Left forelimb (tissue), 1 donor: ENCODE measurements around the gene ABCA13.

Experiments
- DNase-seq: peaks from one replicate; pipeline ENCODE4 v3.0.0-alpha.2; 2018; ENCODE audit warnings: low spot score

The ABCA13 gene

DNA sequence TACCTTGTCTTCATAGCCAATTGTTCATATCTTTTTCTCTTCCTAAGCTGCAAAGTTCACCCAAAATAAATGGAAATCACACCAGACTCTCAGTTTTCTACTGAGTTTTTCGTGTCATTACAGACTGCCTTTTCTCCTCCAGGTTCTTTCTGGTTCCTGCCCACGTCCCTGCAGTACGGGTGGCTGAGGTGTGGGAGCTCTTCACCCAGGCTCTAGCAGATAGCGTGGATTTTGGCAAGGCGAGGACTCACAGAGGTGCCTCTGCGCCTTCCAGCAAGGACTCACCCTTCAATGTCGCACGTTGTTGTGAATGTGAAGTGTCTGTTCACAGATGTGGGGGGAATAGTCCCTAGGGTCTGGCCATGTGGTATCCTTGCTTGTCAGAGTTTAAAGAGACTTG is 71.6 kb downstream of the ABCA13 start:
- no peak for DNase-seq

DNA sequence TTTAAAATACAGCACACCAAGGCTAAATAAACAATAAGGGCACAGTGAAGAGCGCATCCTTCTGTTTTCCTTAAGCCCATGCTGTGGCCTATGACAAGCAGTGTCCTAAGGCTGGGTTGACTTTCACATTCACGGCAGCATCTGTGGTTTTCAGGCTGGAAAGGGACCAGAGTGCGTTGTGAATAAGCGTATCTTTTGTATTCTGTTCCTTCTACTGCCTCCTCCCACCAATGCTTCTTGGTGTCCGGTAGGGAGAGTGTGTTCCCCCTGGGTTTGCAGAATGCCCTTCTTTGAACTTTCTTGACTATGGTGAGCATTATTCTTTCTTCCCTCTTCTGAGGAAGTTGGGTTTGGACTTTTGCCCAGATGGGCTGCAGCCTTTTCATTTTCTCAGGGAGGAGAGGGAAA is 73.6 kb downstream of the ABCA13 start:
- DNase-seq = no peak

DNA sequence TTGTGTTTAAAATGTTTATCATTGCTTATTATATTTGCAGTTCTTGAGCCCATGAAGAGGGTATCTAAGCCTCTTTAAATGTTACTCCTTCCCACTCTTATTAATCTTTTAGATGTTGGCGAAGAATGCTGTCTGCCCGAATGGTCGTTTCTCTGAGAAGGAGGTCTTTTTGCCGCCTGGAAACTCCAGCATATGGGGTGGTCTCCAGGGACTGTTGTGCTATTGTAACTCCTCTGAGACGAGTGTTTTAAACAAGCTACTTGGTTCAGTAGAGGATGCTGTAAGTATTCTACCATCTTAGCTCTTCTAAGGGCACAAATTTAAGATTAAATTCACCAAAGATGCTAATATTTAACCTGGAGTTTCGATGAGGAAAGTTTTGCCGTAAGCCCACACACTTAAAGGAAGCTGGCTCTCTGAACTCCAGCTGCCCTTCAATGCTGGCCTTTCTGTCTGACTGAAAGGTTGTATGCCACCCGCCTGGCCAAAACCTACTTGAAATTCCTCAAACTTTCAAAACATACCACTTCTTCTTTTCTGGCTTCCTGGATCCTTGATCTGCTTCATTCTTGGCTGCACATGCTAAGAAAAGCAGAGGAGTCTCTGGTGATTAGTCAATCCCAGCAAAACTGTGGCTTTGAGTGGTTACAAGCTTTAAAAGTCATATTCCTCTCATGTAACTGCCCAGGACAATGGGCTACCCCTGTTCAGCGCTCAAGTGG is 74.7 kb downstream of the ABCA13 start:
- no peak for DNase-seq

DNA sequence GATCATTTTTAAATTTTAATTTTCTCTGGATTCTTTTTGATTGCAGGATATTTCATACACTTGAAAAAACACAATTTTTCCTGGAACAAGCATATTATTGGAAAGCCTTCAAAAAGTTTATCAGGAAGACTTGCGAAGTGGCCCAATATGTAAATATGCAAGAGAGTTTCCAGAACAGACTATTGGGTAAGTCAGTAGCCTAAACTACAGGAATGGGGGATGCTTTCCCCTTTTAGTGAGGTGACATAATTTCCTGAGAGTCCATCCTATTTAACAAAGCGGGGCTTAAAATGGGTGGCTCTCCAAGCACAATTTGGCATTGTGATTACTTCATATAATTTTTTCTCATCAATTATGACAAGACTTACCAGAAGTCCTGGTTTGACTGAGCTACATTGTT is 77.9 kb downstream of the ABCA13 start:
- DNase-seq = no peak

DNA sequence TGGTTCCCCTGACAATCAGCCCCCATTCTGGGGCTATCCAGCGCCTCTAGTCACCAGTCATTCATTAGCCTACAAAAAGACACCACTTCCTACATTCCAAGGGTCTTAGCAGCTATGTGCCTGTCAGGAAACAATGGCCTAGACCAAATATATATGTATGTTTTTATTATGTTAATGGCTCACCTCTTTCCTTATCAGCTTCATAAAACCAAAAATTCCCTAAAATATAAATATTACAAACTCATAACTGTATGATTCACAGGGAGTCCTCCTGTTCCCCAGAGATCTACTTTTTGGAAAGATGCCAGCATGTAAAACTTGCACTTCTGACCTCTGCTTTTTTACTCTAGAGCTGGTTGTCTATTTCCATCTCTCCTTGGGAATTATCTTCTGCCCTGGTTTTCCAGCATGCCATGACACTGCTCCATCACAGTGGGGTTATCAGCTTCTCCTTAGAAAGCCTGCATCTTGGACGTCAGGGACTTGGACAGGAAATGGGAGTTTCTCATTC is 79.2 kb downstream of the ABCA13 start:
- no peak for DNase-seq

DNA sequence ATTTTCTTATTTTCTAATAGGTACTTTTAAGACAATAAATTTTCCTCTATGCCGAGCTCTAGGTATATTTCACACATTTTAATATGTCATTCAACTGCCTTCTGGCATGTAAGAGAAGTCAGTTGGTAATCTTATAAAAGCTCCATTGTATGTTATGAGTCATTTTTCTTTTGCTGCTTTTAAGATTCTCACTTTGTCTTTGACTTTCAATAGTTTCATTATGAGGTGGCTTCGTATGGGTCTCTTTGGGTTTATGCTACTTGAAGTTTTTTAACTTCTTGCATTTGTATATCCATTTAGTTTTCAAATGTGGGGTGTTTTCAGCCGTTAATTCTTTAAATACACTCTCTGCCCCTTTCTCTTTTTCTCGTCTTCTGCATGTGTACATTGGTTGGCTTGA is 80.5 kb downstream of the ABCA13 start:
- no peak for DNase-seq

DNA sequence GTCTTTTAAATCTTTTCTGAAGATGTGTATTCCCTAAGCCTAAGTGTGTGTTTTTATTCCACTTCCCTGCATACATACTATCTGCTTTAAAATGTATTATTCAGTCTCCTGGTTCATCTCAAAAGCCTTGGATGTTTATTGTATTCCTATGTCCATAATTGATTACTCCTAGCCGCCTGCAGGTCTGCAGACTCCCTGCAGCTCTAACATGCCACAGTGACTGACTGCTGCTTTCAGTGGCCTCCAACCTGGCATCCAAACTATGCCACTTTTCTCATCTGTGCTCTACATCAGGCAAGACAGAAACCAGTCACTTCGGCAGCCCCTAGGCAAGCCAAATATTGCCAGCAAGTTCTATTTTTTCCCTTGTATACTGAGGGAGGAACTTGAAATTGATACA is 81.7 kb downstream of the ABCA13 start:
- DNase-seq = no peak

DNA sequence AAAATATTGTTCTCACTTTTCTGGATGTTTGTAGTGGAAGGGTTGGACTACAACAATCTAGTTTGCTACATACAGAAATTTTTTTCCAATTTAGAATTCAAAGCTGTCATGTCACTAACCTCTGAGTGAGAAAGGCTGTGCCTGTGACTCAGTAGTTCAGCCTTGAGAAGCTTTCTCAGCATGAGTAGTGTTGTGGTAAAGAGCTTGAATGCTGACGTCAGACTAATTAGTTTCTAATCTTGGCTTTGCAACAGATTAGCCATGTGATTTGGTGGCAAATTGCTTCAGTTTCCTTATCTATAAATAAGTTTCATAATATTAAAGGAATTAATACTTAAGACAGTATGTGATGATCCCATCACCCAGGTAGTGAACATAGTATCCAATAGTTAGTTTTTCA is 83.8 kb downstream of the ABCA13 start:
- DNase-seq = no peak

DNA sequence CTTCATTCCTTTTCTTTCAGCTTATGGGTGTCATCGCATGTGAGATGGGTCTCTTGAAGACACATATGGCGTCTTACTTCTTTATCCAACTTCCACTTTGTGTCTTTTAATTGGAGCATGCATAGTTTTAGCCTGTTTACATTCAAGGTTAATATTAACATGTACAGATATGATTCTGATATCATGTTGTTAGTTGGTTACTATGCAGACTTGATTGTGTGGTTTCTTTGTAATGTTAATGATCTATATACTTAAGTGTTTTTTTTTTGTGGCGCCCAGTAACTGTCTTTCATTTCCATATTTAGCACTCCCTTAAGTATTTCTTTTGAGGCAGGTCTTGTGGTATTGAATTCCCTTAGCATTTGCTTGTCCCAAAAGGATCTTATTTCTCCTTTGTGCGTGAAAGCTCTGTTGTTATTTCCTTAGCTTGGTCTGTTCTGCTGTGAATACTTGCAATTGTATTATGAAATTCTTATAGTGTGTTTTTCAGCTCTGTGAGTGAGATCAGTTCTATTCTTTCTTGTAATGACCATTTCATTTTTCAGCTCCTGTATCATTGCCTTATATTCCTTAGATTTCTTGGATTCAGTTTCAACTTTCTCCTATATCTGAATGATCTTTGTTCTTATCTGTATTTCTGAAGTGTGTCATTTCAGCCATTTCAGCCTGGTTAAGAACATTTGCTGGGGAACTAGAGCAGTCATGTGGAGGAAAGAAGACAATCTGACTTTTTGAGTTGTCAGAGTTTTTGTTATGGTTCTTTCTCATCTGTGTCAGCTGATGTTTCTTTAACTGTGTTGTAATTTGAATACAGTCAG is 88.4 kb downstream of the ABCA13 start:
- DNase-seq = no peak

DNA sequence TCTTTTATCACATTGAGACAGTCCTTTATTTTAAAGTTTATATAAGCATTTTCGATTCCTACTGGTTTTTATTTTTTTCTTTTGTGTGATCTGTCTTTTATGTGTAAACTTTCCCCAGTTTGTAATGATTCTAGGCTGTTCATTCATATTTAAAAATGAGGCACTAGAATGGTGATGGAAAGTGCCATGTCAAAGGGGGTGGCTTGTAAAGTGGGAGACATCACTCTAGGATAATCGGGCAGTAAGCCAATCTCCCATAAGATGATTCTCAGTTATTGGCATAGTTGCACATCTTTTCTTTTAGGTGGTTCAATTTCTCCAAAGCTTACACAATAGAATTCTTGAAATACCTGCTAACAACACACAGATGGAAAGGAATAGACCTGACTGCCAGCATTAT is 90.4 kb downstream of the ABCA13 start:
- DNase-seq = no peak

DNA sequence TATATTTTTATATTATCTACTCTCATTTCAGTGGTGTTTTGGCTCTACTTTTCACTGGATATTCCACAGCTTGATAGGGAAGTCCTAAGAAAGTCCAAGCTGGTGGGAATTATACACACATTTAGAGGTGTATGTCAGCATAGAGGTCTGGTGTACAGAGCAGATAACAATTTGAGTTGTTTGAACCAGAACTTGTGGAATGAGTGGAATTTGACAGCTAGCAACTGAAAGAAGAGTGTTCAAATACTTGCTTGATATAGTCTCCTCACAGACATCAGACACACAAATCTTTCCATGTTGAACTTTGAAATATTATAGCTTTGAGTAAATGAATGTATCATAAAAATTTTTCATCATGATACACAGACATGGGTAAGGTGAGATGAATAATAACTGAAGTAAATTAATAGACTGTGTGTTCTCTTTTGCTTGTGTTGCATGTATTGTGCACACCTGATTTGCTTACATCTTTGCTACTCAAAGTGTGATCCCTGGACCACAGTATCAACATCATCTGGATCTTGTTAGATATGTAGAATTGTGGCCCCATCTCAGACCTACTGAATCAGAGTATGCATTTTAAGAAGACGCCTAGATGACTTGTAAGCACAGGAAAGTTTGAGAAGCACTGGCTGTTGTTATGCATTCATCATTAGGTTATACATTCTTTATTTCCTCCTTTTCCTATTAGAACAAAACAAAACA is 91.5 kb downstream of the ABCA13 start:
- no peak for DNase-seq

DNA sequence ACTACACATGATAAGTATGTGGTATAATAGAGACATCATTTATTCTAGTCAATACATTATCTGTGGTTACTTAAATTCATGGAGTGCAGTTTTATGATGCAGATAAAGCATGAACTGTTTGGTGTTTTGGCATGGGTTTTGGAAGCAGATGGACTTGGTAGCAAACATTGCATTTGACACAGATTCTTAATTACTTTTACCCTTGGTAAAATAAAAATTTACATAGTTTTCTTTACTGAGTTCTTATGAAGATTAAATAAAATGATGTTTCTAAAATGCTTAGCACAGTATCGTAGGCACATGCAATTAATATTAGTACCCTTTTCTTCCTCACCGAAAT is 92.0 kb downstream of the ABCA13 start:
- no peak for DNase-seq

DNA sequence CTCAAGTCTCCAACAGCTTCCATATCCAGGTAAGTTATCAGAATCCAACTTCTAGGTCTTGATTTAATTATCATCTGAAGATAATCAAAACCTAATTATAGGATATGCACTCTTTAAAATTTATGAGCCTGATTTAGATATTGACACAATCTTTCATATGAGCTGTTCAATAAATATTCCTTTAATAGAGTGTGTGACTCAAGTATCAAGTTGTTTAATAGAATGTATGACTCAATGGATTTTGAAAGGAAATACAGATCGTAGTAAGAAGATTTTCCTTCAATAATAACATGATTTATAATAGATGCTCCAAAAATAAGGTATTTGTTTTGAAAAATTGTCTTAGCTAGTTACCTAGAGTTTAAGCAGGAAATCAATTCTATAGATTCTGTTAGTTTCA is 97.8 kb downstream of the ABCA13 start:
- no peak for DNase-seq

DNA sequence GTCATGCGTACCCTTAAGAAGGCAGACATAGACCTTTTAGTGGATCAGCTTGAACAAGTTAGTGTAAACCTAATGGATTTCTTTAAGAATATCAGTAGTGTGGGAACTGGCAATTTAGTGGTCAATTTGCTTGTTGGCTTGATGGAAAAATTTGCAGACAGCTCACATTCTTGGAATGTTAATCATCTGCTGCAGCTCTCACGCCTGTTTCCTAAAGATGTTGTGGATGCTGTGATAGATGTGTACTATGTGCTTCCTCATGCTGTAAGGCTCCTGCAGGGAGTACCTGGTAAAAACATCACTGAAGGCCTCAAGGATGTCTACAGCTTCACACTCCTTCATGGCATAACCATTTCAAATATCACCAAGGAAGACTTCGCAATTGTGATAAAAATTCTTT is 103.4 kb downstream of the ABCA13 start:
- DNase-seq = no peak

DNA sequence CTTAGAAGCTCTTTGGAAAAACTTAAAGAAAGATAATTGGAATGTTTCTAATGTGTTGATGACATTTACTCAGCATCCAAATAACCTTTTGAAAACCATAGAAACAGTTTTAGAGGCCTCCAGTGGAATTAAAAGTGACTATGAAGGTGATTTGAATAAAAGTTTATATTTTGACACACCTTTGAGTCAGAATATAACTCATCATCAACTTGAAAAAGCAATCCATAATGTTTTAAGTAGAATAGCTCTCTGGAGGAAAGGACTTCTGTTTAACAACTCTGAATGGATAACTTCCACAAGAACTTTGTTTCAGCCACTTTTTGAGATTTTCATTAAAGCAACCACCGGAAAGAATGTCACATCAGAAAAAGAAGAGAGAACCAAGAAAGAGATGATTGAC is 108.2 kb downstream of the ABCA13 start:
- no peak for DNase-seq

DNA sequence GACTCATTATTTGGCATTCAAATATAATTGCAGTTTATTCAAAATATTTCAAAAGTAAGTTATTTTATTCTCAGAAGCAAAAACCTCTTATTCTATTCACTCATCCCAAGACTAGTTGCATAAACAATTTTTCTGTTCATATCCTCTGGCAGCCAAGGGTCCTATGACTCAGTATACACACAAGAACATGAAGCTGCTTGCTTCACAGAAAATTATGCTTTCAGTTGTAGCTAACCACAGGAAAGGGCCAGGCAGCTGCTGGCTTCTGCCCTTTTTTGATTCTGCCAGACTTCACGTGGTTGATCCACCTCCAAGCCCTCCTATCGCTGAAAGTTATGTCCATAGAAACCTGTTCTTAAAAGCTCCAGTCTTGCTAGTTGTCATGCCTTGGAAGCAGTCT is 108.8 kb downstream of the ABCA13 start:
- no peak for DNase-seq

DNA sequence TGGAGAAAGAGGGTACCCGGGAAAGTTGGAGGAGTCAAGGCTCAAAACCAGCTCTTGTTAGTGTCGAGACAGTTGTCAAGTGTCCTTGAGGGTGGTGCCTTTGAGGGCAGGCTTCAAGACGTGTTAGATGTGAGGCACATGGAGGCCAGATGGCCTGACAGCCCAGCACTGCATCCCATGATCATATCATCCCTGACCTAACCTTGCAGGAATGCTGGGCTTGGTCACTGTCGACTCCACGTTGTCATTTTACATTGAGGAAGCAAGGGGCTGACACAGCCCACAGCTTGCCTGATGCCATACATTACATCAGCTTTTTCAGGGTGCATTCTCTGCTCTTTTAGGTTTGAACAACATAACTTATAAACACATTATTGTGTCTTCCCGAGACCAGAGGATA is 114.1 kb downstream of the ABCA13 start:
- no peak for DNase-seq

DNA sequence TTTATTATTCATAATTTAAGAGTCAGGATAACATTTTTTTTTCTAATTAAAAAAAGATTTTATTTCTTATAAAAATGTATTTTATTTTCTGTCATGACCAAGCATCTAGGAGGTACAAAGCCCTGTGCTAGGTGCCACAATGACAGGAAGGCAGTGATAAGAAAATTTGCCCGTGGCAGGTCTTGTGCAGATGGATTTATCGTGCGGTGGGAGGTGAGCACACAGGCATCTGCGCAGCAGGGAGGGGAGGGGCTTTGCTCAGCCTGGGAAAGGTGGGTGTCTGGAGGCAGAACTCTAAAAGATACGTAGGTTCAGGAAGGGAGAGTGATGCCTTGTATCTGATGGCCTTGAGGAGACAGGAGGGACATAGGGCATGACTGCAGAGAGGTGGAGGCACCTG is 115.6 kb downstream of the ABCA13 start:
- DNase-seq = no peak

DNA sequence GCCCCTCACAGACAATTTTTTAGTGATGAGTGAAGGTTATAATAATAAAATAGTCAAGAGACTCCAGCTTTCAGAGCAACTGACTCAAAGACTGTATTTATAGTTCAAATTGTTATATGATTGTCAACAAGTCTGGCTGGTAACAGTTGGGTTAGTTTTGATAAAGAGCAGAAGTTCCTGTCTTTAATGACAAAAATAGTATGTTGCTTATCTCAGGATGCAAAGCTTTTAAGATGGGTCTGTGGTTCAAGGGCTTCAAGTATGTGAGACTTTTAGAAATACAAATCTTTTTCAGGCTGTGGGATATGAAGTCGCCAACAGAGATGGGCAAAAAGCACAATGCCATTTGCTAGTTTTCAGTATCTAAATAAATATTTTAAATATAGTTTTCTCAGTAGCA is 118.4 kb downstream of the ABCA13 start:
- no peak for DNase-seq

DNA sequence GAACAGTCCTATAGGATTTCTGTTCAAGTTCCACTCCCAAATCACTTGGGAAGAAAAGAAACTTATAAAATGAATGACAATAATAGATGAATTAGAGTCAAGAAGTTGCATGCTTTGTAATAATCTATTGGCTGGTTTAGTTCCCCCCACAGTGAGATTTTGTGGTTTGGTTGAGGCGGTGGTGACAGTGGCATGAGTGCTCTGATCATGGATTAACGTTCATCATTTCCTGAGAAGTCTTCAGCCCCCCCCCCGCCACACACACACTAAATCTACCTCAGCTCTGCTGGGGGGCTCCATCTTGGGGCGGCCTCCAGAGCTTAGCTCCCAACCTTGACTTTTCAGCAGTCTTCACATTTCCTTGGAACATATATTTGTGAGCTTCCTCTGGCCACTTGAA is 121.7 kb downstream of the ABCA13 start:
- no peak for DNase-seq

DNA sequence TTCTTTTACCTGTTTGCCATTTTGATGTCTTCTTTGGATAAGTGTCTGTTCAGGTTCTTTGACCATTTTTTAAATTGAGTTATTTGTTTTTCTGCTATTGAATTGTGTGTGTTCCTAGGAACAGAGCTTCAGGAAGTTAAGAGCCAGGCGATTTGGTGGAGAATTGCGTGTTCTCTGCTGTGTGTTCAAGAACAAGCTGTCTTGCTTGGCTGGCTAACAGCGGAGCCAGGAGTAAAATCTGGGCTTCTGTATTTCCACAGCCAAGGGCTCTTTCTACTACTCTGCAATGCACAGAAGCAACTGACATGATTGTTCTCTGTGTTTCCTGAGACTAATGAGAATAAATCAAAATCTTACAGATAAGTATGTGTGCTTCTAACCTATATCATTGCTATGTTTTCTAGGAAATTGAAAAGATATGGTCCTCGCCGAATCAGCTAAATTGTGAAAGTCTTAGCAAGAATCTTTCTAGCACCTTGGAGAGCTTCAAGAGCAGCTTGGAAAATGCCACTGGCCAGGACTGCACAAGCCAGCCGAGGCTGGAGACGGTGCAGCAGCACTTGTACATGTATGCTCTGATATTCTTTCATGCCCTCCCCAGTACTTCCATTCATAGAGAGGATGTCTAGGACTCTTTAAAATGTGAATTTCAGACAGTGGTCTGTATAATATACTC is 124.2 kb downstream of the ABCA13 start:
- DNase-seq = no peak

DNA sequence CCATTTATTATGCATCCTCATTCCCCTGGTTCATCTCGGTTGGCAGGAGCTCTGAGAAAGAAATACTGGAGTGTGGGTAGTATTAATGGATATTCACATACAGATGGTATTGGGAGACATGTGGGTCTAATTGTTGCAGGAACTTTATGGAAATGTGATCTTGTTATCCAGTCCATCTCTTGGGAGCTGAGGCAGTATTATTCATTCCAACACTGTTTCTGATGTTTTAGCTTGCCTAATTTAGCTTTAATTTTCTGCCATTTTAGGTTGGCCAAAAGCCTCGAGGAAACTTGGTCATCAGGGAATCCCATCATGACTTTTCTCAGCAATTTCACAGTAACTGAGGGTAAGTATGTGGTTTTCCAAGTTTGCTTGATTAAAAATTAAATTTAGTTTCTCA is 125.7 kb downstream of the ABCA13 start:
- DNase-seq = no peak

DNA sequence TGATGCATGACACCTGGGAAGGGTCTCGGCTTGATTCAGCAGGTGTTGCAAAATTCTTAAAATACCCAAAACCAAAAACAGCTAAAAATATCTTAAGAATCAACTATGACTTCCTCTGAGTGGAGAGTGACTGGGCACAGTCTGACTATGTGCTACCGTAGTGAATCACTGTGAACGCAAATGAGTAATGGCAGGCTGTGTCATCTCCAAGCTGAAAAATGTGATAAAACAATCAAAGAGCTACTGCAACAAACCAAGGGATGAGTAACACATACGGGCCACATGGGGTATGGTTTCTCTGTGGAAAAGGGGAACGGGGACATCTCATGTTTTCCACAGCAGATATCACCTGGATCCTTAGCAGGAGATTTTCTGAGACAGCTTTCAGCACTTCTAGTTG is 127.5 kb downstream of the ABCA13 start:
- no peak for DNase-seq
